SK-N-SH treated with all-trans-retinoic acid at 6 μM for 48 hours (cell line): ENCODE results near the gene COPS7A.

ENCODE experiments used
- ATAC-seq: fragments of 200-7000 bp; cut with Tn5 transposase; 3 replicates; pipeline ENCODE4 v1.9.1; 2020; ENCODE audit warnings: mild to moderate bottlenecking, moderate library complexity
- ARNTL ChIP-seq: fragments of 450-650 bp; formaldehyde crosslinking; IDR thresholded peaks from 2 replicates; pipeline ENCODE4 v1.5.0; 2020; ENCODE audit warnings: low read depth, mild to moderate bottlenecking, moderate library complexity, borderline replicate concordance
- BACH2 ChIP-seq: fragments of 250-450 bp; sonication (Bioruptor Pico); IDR thresholded peaks from 2 replicates; pipeline ENCODE4 v1.9.0; 2021; ENCODE audit warnings: mild to moderate bottlenecking, borderline replicate concordance
- CREB5 ChIP-seq: fragments of 250-450 bp; sonication (Bioruptor Pico); IDR thresholded peaks from 2 replicates; pipeline ENCODE4 v1.5.1; 2020; ENCODE audit warnings: low read depth, mild to moderate bottlenecking, moderate library complexity
- CSDC2 ChIP-seq: fragments of 250-450 bp; sonication (Bioruptor Pico); IDR thresholded peaks from 2 replicates; pipeline ENCODE4 v1.5.0; 2020; ENCODE audit warnings: mild to moderate bottlenecking, moderate library complexity
- CSRNP3 ChIP-seq: fragments of 250-450 bp; sonication (Bioruptor Pico); IDR thresholded peaks from 2 replicates; pipeline ENCODE4 v1.5.1; 2021; ENCODE audit warnings: mild to moderate bottlenecking, moderate library complexity
- ESRRG ChIP-seq: fragments of 250-450 bp; sonication (Bioruptor Pico); IDR thresholded peaks from 2 replicates; pipeline ENCODE4 v1.6.1; 2021; ENCODE audit warnings: mild to moderate bottlenecking
- GLIS3 ChIP-seq: fragments of 250-450 bp; sonication (Bioruptor Pico); IDR thresholded peaks from 2 replicates; pipeline ENCODE4 v1.5.0; 2020; ENCODE audit warnings: mild to moderate bottlenecking, moderate library complexity
- ISL1 ChIP-seq: fragments of 250-450 bp; sonication (Bioruptor Pico); IDR thresholded peaks from 2 replicates; pipeline ENCODE4 v2.1.2; 2022; ENCODE audit warnings: mild to moderate bottlenecking, moderate library complexity
- OSR1 ChIP-seq: fragments of 250-450 bp; sonication (Bioruptor Pico); IDR thresholded peaks from 2 replicates; pipeline ENCODE4 v1.8.0; 2022; ENCODE audit warnings: moderate library complexity, mild to moderate bottlenecking, inconsistent platforms
- PATZ1 ChIP-seq: fragments of 250-450 bp; sonication (Bioruptor Pico); IDR thresholded peaks from 2 replicates; pipeline ENCODE4 v1.8.0; 2020; ENCODE audit warnings: mild to moderate bottlenecking, moderate library complexity, borderline replicate concordance
- POU6F1 ChIP-seq: fragments of 250-450 bp; sonication (Bioruptor Pico); IDR thresholded peaks from 2 replicates; pipeline ENCODE4 v1.8.0; 2021; ENCODE audit warnings: low read depth, mild to moderate bottlenecking, moderate library complexity, borderline replicate concordance
- PPARA ChIP-seq: fragments of 250-450 bp; sonication (Bioruptor Pico); IDR thresholded peaks from 2 replicates; pipeline ENCODE4 v1.5.0; 2020; ENCODE audit warnings: mild to moderate bottlenecking, borderline replicate concordance
- RARB ChIP-seq: fragments of 250-450 bp; sonication (Bioruptor Pico); IDR thresholded peaks from 2 replicates; pipeline ENCODE4 v1.8.0; 2021; ENCODE audit warnings: mild to moderate bottlenecking, moderate library complexity
- SNAI2 ChIP-seq: fragments of 250-450 bp; sonication (Bioruptor Pico); IDR thresholded peaks from 2 replicates; pipeline ENCODE4 v1.5.0; 2020; ENCODE audit warnings: mild to moderate bottlenecking, moderate library complexity
- TCF4 ChIP-seq: fragments of 250-450 bp; sonication (Bioruptor Pico); IDR thresholded peaks from 2 replicates; pipeline ENCODE4 v1.8.0; 2021; ENCODE audit warnings: mild to moderate bottlenecking, moderate library complexity, borderline replicate concordance
- TOX ChIP-seq: fragments of 250-450 bp; sonication (Bioruptor Pico); IDR thresholded peaks from 2 replicates; pipeline ENCODE4 v1.8.0; 2021; ENCODE audit warnings: mild to moderate bottlenecking, moderate library complexity, borderline replicate concordance
- TSHZ2 ChIP-seq: fragments of 250-450 bp; sonication (Bioruptor Pico); IDR thresholded peaks from 2 replicates; pipeline ENCODE4 v1.5.0; 2020; ENCODE audit warnings: mild to moderate bottlenecking, moderate library complexity
- ZC3H10 ChIP-seq: fragments of 250-450 bp; sonication (Bioruptor Pico); IDR thresholded peaks from 2 replicates; pipeline ENCODE4 v1.5.1; 2021; ENCODE audit warnings: mild to moderate bottlenecking, moderate library complexity
- ZFP3 ChIP-seq: fragments of 250-450 bp; sonication (Bioruptor Pico); IDR thresholded peaks from 2 replicates; pipeline ENCODE4 v1.5.0; 2020; ENCODE audit warnings: mild to moderate bottlenecking, moderate library complexity
- ZFP30 ChIP-seq: fragments of 450-650 bp; formaldehyde crosslinking; IDR thresholded peaks from 2 replicates; pipeline ENCODE4 v1.5.0; 2022; ENCODE audit warnings: mild to moderate bottlenecking, moderate library complexity
- ZNF565 ChIP-seq: fragments of 450-650 bp; formaldehyde crosslinking; conservative IDR thresholded peaks from 2 replicates; pipeline ENCODE4 v1.5.0; 2020; ENCODE audit warnings: low read depth, mild to moderate bottlenecking, moderate library complexity
- ZNF70 ChIP-seq: fragments of 450-650 bp; formaldehyde crosslinking; IDR thresholded peaks from 2 replicates; pipeline ENCODE4 v1.5.0; 2020; ENCODE audit warnings: mild to moderate bottlenecking, moderate library complexity
- ZNF8 ChIP-seq: fragments of 450-650 bp; formaldehyde crosslinking; IDR thresholded peaks from 2 replicates; pipeline ENCODE4 v1.5.0; 2020; ENCODE audit warnings: mild to moderate bottlenecking, moderate library complexity

The COPS7A gene

GRCh38 chr12:6685814-6686213, 38.0 kb upstream of the COPS7A start:
- ATAC-seq = no peak
- TF ChIP-seq SNAI2 (CRISPR knock-in tag) = no peak
- TF ChIP-seq ZFP3 = no peak
- TF ChIP-seq ISL1 (CRISPR knock-in tag) = no peak
- TF ChIP-seq OSR1 (CRISPR knock-in tag) = no peak
- TF ChIP-seq ZNF70 (CRISPR knock-in tag) = no peak
- no peak for TF ChIP-seq TCF4 (CRISPR knock-in tag)
- no peak for TF ChIP-seq PATZ1
- TF ChIP-seq CSRNP3 (CRISPR knock-in tag) = no peak
- TF ChIP-seq ZFP30 = no peak
- TF ChIP-seq CREB5 (CRISPR knock-in tag) = no peak
- no peak for TF ChIP-seq ZC3H10 (CRISPR knock-in tag)
- TF ChIP-seq ARNTL (CRISPR knock-in tag) = no peak
- no peak for TF ChIP-seq POU6F1
- TF ChIP-seq RARB (CRISPR knock-in tag) = no peak
- no peak for TF ChIP-seq CSDC2 (CRISPR knock-in tag)
- no peak for TF ChIP-seq ZNF565 (CRISPR knock-in tag)

- TF ChIP-seq RARB (CRISPR knock-in tag) (no peak), ZNF8 (CRISPR knock-in tag) (no peak), GLIS3 (CRISPR knock-in tag) (no peak), ZNF565 (CRISPR knock-in tag) (no peak), ARNTL (CRISPR knock-in tag) (no peak), POU6F1 (no peak), OSR1 (CRISPR knock-in tag) (no peak), CREB5 (CRISPR knock-in tag) (no peak), CSDC2 (CRISPR knock-in tag) (no peak), PPARA (CRISPR knock-in tag) (no peak), ZC3H10 (CRISPR knock-in tag) (no peak), ZNF70 (CRISPR knock-in tag) (no peak), ZFP3 (no peak), BACH2 (CRISPR knock-in tag) (no peak), CSRNP3 (CRISPR knock-in tag) (no peak), PATZ1 (no peak; the same call in 1 of the 2 replicates), TSHZ2 (no peak), TCF4 (CRISPR knock-in tag) (no peak), TOX (CRISPR knock-in tag) (no peak), ESRRG (CRISPR knock-in tag) (no peak)
- no peak; the same call in 2 of the 3 replicates for ATAC-seq
Observed at GRCh38 chr12:6688543-6688998, 35.3 kb upstream of the COPS7A start.
